Measurements from ENCODE around the gene AGXT. TPM values are rescaled to one million over a fixed set of nuclear protein-coding genes. Genes with fewer than 3 reads are reported as not detected.

AGXT gene
- total RNA-seq, 4 donors from 2014 or later, result 0.80 TPM; not detected in 3

GRCh38 chr2:240918258-240919091 lies 49.9 kb downstream of the AGXT start:
- Histone ChIP-seq H3K4me3 (no peak overlapping the region), H3K27me3 (peaks cover 16% of the 10 kb centered on the region), H3K9me3 (no peaks in the 10 kb centered on the region), H3K36me3 (no peaks in the 10 kb centered on the region), H3K27ac (no peak overlapping the region), H3K4me1 (peaks cover 77% of the 10 kb centered on the region)
- DNase-seq (ENCODE audit: low spot score in 2 of 2), result peak; percentile 54 to 79
- TF ChIP-seq EP300 (IDR thresholded peaks at IDR 0.05), result no peak
- TF ChIP-seq POLR2A (IDR thresholded peaks at IDR 0.05), result no peak
- no peak for TF ChIP-seq POLR2AphosphoS5 (IDR thresholded peaks at IDR 0.05)
- TF ChIP-seq CTCF (IDR thresholded peaks at IDR 0.05), result no peak
- 84% methylated on average over 4 of the region's 36 CpGs for WGBS

- TF ChIP-seq EP300 (IDR thresholded peaks at IDR 0.05), result no peak
- no peak for TF ChIP-seq POLR2AphosphoS5 (IDR thresholded peaks at IDR 0.05)
- TF ChIP-seq POLR2A (IDR thresholded peaks at IDR 0.05), result no peak
- TF ChIP-seq CTCF (IDR thresholded peaks at IDR 0.05), result no peak
- Histone ChIP-seq H3K9me3 (no peaks in the 10 kb centered on the region), H3K27ac (no peak overlapping the region), H3K4me1 (peaks cover 69% of the 10 kb centered on the region), H3K27me3 (peaks cover 12% of the 10 kb centered on the region), H3K4me3 (no peak overlapping the region), H3K36me3 (no peaks in the 10 kb centered on the region)
- WGBS, result 88% methylated on average over 15 of the region's 19 CpGs
- DNase-seq (ENCODE audit: low spot score in 2 of 2), result peak; percentile 52 to 61
Measured at GRCh38 chr2:240919161-240919781, 50.6 kb downstream of the AGXT start.

- peak; percentile 58 to 77 for DNase-seq (ENCODE audit: low spot score in 2 of 2)
- WGBS, result 90% methylated on average over 20 of the region's 31 CpGs
- no peaks in the 10 kb centered on the region for H3K36me3 ChIP-seq
- peaks cover 61% of the 10 kb centered on the region for H3K4me1 ChIP-seq
- H3K4me3 ChIP-seq, result no peak overlapping the region
- TF ChIP-seq EP300 (IDR thresholded peaks at IDR 0.05), result no peak
- TF ChIP-seq POLR2A (IDR thresholded peaks at IDR 0.05), result no peak
- no peak for TF ChIP-seq POLR2AphosphoS5 (IDR thresholded peaks at IDR 0.05)
- TF ChIP-seq CTCF (IDR thresholded peaks at IDR 0.05), result no peak
- H3K27me3 ChIP-seq, result peaks cover 6% of the 10 kb centered on the region
- peak overlapping the region; percentile 57 for H3K27ac ChIP-seq
- H3K9me3 ChIP-seq, result no peaks in the 10 kb centered on the region
Measured at GRCh38 chr2:240919786-240920782, 51.5 kb downstream of the AGXT start.

GRCh38 chr2:240920783-240921231 lies 52.2 kb downstream of the AGXT start:
- TF ChIP-seq CTCF (IDR thresholded peaks at IDR 0.05) (no peak), EP300 (IDR thresholded peaks at IDR 0.05) (no peak), POLR2AphosphoS5 (IDR thresholded peaks at IDR 0.05) (no peak), POLR2A (IDR thresholded peaks at IDR 0.05) (no peak)
- peak in 1 of 2 donors; percentile 64 for DNase-seq (ENCODE audit: low spot score in 2 of 2)
- Histone ChIP-seq H3K36me3 (no peaks in the 10 kb centered on the region), H3K27ac (peak overlapping the region; percentile 57), H3K9me3 (no peaks in the 10 kb centered on the region), H3K27me3 (peaks cover 3% of the 10 kb centered on the region), H3K4me1 (peaks cover 54% of the 10 kb centered on the region), H3K4me3 (no peak overlapping the region)
- WGBS, result no CpG with 5 or more reads among the region's 4 CpGs
